Activated naive CD4-positive, alpha-beta T cell (primary cell): ENCODE data around the gene FAM107B.

Source experiments
- DNase-seq, 4 experiments: peaks; one replicate each; lab custom pipeline; 2025; lab: John Stamatoyannopoulos, UW

The FAM107B gene

DNA sequence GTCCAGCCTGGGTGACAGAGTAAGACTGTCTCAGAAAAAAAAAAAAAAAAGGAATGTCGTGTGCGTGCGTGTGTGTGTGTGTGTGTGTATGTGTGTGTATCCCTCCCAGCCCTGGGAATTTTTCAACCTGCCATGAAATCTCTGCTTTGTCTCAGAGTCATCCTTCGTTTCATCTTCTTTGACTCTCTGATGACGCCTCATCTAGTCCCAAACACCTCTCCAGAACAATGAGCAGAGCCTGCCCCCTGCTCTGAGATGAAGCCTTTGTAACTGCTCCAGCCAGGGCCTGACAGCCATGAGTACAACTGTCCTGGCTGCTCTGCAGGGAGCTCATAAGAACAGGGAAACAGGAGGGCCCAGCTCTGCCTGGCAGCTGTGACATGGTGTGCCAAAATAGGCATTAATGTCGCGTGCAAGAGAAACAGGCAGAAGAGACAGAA is 149.5 kb downstream of the FAM107B start:
- no peak for DNase-seq

DNA sequence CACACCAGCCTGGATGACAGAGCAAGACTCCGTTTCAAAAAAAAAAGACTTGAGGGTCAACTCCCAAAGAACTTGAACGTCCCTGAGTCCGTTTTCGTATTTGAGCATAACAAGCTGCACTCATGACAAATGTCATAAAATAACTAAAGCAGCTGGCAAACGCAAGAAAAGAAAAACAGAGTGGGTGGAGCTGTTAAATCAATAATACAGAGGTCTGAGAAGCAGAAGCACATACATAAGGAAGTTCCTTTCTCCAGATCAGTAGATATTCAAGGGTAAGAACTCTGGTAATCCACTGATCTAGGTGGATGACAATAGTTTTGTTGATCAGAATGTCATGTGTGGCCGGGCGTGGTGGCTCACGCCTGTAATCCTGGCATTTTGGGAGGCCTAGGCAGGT is 150.1 kb downstream of the FAM107B start:
- DNase-seq = no peak

DNA sequence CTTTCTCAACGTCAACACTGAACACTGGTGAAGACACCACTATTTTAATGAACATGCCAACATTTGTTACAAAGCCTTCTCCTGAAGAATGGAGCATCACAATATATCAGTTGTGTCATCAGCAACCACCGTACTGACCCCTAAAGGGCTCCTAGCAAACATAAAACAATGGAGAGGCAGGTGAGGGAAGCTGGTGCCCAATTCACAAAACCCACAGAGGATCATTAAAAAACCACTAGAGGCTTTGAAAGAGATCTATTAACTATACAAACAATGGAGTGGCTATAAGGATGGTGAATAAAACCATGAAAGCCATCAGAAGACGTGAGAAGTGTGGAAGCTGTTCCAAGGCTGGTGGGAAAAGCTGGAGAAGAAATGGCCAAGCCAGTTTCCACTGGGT is 150.8 kb downstream of the FAM107B start:
- DNase-seq = no peak

DNA sequence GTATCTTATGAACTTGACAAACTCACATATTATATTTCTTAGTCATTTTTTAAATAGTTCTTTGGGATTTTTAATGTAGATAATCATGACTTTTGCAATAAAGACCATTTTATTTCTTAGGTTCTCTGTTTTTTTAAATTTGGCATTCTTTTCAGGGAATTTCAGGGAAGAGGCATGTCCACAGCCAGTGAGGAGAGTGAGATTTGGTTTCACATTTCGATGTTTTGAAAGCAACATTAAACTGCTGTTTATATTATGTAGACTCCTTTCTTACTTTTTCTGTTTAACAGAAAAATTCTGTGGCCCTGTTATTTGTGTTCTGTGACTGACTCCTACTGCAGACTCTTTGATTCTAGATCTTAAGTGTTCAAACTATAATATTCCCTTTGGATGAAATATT is 153.7 kb downstream of the FAM107B start:
- no peak for DNase-seq

DNA sequence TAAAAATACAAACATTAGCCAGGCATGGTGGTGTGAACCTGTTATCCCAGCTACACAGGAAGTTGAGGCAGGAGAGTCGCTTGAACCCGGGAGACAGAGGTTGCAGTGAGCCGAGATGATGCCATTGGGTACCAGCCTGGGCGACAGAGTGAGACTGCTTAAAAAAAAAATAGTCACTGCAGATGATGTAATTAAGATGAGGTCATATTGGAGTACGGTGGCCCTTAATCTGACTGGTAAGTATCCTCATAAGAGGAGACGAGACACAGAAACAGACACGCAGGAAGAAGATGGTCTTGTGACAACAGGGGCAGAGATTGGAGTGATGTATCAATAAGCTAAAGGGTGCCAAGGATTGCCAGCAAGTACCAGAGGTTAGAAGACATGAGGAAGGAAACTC is 156.0 kb downstream of the FAM107B start:
- no peak for DNase-seq

DNA sequence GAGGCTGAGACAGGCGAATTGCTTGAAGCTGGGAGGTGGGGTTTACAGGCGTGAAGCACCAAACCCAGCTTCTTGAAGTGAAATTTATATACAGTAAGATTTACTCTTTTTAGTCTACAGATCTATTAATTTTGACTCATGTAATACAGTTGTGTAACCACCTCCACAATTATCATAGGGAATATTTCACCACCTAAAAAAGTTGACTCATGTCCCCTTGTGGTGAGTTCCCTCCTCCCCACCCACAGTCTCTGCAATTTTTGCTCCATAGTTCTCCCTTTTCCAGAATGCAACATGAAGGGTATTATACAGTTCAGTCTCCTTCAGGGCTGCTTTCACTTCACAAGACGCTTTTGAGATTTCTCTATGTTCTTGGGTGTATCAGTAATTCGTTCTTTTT is 156.8 kb downstream of the FAM107B start:
- no peak for DNase-seq

DNA sequence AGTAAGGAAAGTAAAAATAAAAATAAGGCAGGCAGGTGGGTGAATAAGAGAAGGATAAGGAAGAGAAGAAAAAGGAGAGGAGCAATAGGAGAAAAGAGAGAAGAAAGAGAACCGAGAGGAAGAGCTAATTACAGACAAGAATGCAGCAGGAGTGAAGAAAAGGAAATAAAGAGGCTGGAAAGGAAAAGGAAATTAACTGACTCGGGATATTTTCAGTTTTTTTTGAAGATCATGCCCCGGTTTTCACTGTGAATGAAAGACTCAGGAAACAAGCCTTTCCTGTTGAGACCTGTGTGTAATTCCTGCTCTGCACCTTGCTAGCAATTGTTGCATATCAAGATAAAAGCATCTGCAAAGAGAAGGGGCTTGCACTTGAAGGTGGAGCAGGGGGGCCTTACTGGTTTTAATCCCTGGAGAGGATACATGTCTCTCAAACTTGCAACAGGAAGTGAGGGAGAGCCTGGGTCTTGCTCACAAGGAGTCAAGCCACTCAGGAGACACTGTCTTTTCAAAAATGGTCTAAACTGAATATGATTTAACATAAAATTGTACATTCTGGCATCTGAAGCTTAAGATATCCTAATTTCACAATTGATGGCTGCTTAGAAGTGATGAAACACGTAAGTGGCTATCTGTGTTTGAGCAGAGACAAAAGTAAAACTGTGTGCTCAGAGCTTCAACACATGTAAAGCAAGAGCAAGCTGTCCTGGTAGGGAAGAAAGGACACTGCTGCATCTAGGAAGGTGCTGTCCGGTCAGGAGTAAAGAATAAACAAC is 157.6 kb downstream of the FAM107B start:
- no peak for DNase-seq

DNA sequence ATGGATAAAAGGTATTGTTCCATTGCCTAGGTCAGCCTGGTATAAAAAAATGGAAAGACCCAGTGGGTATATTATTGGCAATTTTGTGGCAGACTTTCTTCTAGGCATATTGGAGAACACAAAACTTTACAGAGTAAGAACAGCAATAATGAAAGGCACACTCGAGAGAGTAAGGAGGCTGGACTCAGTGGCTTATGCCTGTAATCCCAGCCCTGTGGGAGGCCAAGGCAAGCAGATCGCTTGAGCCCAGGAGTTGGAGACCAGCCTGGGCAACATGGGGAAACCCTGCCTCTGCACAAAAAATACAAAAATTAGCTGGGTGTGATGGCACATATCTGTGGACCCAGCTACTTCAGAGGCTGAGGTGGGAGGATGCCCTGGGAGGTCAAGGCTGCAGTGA is 158.2 kb downstream of the FAM107B start:
- no peak for DNase-seq

DNA sequence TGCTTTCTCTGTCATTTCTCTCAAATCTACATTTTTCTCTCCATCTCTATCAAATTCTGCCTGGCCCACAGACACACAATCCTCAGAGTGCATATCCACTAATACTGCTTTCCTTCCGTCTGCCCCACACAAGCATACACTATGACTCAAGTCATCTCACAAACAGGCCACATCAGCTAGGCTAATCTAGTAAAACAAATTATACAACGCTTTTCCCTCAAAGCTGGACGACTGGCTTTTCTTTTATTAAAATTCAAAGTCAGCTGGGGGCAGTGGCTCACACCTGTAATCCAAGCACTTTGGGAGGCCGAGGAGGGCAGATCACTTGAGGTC is 161.1 kb downstream of the FAM107B start:
- no peak for DNase-seq

DNA sequence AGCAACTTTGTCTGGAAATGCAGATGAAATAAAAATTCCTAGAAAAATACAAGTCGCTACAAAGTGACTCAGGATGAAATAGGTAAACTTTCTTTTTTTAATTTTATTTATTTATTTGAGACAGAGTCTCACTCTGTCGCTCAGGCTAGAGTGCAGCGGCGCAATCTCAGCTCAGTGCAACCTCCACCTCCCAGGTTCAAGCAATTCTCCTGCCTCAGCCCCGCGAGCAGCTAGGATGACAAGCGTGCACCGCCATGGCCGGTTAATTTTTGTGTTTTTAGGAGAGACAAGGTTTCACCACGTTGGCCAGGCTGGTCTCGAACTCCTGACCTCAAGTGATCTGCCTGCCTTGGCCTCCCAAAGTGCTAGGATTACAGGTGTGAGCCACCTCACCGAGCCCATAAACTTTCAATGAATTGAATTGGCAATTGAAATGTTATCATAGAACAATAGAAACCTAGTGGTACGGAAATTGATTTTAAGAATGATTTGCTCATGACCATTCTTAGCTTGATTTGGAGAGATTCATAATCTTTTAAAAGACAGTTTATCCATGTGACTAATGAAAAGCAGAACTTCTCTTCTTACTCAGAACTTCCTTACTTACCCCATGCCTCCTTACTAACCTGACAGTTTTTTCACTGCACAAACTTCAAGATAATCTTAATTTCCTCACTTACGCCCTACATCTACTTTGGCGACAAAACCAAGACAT is 161.7 kb downstream of the FAM107B start:
- no peak for DNase-seq

DNA sequence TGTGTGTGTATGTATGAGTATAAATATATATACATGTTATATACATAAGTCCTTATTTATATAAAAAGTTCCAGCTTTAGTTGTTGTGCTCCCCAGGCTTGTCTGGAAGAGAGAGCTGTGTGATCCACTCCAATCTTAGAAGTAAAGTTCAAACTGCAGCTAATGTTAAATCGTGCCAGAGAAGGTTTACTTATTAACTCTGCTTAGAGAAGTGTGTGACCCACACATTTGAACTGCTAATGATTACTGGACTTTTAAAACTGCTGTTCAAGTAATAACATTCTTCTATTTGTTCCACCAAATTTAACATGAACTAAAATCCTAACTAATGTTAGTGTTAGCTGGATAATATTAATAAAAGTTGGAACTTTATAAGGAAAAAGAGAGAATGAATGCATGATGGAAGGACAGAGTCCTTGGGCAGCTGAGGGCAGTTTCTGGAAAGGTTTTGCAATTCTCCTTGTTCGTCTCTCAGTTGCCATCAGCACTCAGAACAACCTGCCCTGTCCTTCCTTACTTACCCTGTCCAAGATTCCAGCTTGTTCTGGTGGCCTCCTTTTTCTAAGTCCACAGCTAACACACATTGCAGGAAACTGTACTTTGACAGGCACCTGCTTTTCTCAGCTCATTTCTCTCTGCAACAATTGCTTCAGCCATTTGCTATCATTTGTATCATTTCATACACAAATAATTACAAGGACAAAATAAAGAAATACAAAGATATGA is 162.6 kb downstream of the FAM107B start:
- DNase-seq = no peak

DNA sequence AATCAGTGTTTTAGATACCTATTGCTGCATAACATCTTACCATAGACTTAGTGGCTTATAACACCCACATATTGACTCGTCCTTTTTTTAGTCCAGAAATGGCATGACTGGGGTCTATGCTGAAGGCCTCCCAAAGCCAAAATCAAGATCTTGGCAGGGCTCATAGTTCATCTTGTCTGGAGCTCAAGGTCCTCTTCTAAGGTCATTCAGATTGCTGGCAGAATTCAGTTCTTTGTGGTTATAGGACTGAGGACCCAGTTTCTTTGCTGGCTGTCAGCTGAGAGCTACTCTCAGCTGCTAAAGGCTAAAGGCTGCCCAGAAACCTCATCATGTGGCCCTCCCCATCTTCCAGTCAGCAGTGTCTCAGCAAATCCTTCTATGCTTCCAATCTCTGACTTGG is 165.5 kb downstream of the FAM107B start:
- no peak for DNase-seq

DNA sequence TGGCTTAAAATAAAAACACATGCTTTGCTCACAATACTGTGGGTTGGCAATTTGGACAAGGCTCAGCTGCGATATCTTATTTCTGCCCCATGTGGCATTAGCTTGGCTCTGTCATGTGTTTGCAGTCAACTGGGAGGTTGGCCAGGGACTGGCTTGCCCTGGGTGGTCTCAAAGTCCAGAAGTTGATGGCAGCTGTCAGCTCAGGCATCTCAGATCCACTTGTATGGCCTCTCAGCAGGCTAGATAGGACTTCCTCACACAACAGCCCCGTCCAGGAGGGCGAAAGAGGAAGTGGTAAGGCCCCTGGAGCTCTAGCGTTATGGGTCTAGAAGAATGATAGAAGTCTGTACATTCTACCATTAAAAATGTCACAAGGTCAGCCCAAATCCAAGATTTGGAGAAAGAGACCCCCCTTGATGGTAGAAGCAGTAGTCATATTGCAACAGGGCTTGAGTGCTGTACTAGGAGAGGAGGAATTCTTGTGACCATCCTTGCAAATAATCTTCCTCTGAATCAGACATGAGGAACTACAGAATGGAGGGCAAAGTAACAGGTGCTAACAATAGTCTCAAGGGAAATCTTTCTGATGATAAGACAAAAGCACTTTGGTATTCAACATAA is 166.2 kb downstream of the FAM107B start:
- DNase-seq = no peak

DNA sequence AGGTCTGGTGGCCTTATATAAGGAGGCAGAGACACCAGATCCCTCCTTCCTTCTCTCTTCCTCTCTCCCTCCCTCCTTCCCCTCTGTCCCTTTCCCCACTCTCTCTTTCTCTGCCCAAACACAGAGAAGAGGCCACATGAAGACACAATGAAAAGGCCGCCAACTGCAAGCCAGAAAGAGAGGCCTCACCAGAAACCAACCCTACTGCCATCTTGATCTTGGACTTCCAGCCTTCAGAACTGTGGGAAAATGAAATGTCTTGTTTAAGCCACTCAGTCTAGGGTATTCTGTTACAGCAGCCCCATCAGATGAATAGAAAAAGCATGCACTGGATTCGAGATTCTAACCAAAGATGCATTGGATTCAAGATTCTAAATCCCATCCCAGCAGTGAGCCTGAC is 168.1 kb downstream of the FAM107B start:
- no peak for DNase-seq

DNA sequence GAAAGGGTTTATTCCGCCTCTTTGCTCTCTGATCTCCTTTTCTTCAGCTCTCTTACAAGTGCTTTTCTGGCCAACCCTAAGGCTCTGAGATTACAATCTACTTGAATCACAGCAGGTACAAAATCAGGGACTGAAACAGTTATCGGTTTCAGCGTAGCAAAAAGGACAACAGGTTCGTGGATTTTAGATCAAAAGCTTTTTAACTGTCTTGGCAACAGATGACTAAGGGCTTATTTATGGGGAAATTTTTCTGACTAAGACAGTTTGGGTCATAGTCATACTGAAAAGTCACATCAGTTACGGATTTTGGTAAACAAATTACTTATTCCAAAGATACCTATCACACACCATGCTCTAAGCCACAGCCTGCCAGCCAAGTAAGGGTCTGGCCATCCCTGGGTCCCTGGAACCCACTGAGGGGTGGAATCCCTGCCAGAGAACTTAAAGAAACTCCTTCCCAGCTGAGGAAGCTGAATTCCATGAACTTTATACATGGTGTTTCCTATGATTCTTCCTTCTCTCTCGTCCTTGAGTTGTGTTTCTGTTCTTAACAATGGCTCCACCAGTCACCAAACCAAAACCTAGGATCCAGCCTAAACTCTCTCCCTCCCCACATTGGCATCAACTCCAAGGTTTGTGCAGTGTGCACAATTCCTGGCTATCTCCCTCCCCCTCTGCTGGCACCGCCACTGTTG is 169.3 kb downstream of the FAM107B start:
- DNase-seq = no peak

DNA sequence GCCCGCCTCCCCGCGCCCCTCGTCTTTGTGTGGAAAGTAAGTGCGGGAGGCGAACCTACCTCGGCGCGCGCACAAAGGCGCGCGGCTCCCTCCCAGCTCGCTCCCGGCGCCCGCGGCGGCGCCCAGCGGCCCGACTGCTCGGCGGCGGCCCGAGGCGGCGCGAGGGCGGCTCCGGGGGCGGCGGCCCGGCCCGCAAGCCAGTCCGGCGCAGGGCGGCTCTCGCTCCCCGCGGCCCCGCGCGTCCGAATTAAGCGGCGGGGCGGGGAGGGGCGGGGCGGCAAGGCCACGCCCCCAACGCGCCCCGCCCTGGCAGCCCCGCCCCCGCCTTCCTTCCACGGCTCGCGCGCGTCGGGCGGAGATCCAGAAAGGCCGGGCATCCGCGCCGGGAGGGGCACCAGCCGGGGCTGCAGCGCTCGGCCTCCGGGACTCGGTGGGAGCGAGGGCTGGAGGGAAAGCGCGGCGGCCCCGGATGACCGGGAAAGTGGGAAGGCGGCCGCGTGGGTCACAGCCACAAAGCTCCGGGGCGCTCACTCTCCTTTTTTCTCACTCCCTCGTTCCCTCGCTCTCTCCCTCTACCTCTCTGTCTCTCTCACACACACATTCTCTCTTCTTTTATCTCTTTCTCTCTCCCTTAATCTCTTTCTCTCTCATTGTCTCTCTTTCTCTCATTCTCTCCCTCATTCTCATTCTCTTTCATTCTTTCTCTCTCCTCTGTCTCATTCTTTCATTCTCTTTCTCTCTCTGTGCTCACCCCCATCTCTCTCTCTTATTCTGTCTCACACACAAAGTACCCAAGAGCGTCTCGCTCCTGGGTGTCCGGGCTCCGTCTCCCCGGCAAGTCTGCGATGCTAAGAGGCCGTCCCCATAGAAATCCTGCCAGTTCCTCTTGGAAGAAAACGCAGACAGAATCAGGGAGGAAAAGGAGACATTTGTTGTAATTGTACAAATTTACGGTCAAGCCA is 170.2 kb downstream of the FAM107B start:
- peak; percentile 48 to 66 (median 52) for DNase-seq

DNA sequence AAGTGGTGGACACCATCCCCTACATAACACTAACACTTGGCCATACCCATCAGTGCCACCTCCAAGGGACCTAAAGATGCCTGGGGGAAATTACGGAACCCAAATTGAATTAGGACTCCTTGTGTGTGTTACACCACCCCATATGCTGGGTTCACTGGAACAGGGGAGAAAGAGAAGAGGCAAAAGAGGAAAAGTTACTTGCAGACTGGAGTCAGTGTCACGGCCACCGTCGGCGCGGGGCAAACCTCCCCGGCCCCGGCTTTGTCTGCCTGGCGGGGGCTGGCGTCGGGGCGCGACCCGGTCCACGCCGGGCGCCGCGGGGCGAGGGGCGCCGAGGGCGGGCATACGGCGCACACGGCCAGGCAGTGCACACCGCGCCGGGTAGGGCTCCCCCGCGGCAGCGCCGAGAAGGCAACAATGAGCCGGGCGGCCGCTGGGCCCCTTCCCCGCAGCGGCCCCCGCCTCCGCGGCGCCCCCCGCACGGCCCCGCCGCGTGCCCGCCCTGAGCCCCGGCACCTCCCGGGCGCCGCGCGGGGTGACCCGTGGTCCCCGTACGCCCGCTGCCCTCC is 171.1 kb downstream of the FAM107B start:
- no peak for DNase-seq

DNA sequence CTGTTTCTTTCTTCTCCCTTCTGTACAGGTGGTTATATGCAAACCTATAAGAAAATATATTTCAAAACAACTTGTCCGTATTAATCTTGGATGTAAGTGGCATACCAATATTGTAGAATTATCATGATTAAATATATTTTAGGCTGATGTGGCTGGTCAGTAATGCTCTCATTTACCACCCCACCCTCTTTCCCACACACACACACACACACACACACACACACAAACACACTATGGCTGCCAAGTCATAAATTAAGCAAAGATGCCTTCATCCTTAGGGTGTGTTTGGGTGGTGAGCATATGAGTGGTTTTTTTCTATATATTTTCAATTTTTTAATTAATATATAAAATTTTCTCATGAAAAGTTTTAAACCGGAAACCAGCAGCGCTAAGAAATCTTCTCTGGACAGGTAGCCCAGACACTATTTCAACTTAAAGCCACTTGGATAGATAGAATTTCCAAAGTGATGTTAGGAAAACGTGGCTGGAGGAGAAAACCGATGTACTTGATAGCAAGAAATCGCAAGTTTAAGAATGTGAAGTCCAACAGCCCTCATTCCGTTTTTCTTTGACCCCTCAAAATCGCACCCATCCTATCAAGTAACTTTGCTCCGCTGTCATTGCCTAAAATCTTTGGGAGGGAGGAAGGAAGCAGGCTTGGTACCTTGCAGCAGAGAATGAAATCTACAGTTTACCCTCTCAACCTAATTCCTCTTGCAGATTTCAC is 171.7 kb downstream of the FAM107B start:
- no peak for DNase-seq

DNA sequence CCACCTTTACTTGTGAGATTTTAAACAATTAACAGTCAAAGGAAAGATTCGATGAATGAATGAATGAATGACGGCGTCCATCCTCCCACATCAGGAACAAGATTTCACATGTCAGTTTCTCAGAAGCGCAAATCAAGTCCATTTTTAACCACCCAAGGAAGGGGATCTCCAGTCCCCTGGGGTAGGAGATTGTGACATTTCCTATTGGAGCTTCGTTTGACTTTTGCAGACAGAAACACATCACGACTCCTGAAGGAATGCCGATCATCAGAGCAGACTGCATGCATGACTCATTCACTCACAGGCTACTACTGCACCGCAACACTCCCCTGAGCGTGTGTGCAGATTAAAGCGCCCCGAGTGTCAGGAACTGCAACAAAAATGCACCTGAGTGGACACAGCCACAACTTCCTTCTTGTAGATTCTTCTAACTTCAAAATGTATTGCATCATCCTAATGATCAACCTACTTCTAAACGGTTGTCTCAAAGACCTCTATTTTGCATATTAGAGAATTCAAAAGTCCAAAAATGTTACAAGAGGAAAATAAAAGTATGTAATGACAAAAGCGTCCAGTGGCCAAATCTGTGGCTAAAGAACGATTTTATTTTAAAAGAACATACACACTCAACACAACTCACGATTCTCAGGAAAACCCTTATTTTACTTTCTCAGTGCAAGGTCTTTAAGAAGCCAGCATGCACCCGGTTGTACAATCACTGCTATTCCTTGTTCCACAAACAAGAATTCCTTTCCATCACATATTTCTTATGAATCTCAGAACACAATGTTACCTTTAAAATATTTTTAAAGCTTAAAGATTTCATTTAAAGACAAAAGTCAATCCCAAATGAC is 172.6 kb downstream of the FAM107B start:
- peak in 1 of 4 experiments; percentile 15 for DNase-seq
